GM23338 (cell line): ENCODE measurements around the gene TBATA.

Experiments used
- CREB1 ChIP-seq: fragments of 250-450 bp; sonication (Bioruptor Pico); IDR thresholded peaks from 2 replicates; pipeline ENCODE4 v1.5.0; 2020; ENCODE audit warnings: low read depth, mild to moderate bottlenecking, moderate library complexity
- CTCF ChIP-seq, 2 experiments: fragments of 200-600 bp in 1 of 2; sonication (generic) in 1 of 2; conservative IDR thresholded peaks; 2 replicates each; pipeline versions ENCODE4 v1.5.1 to v1.6.1; 2016 to 2017; ENCODE audit warnings: antibody characterized with exemption in 2 of 2, low read depth in 2 of 2, mild to moderate bottlenecking in 2 of 2, moderate library complexity in 1 of 2
- ETS1 ChIP-seq: IDR thresholded peaks from 2 replicates; pipeline ENCODE4 v1.6.1; 2016; ENCODE audit warnings: antibody characterized with exemption
- EZH2 ChIP-seq: fragments of 200-600 bp; sonication (generic); IDR thresholded peaks from one replicate; pipeline ENCODE4 v1.8.0; 2017; ENCODE audit warnings: antibody characterized with exemption, mild to moderate bottlenecking, low read depth; ENCODE audit not compliant: unreplicated experiment
- EZH2phosphoT487 ChIP-seq: fragments of 200-600 bp; sonication (generic); IDR thresholded peaks from one replicate; pipeline ENCODE4 v1.8.1; 2018; ENCODE audit warnings: antibody characterized with exemption; ENCODE audit not compliant: unreplicated experiment
- JUNB ChIP-seq: IDR thresholded peaks from one replicate; pipeline ENCODE4 v1.6.1; 2016; ENCODE audit warnings: antibody characterized with exemption; ENCODE audit not compliant: unreplicated experiment
- NANOG ChIP-seq: IDR thresholded peaks from 2 replicates; pipeline ENCODE4 v1.6.1; 2016; ENCODE audit warnings: antibody characterized with exemption, borderline replicate concordance
- POLR2AphosphoS5 ChIP-seq: IDR thresholded peaks from 2 replicates; pipeline ENCODE4 v1.6.1; 2016; ENCODE audit warnings: antibody characterized with exemption, low read depth
- STAT1 ChIP-seq: IDR thresholded peaks from one replicate; pipeline ENCODE4 v1.6.1; 2016; ENCODE audit warnings: antibody characterized with exemption; ENCODE audit not compliant: unreplicated experiment
- TF ChIP-seq, protein P1 (sequence below): IDR thresholded peaks from one replicate; pipeline ENCODE4 v1.6.1; 2018; ENCODE audit warnings: antibody characterized with exemption; ENCODE audit not compliant: unreplicated experiment

DNA sequence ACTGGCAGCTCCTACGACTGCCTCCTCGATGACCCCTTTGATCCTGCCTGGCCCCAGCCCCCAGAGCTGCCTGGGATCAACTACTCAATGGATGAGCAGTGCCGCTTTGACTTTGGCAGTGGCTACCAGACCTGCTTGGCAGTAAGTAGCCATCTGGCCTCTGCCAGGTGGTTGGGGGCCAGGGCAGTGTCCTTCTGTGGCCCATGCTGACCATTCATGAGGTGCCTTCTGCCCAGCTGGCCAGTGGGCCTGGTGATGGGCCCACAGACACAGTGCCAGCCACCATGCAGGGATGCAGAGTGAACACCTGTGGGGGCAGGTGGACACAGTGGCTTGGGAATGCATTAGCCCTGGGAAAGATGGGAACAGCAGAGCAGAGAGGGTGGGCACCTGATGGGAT lies 50.0 kb downstream of the TBATA start:
- TF ChIP-seq JUNB: no peak
- TF ChIP-seq CTCF (conservative IDR thresholded peaks at IDR 0.05; ENCODE audit: low read depth in 2 of 2): no peak
- TF ChIP-seq, protein P1, sequence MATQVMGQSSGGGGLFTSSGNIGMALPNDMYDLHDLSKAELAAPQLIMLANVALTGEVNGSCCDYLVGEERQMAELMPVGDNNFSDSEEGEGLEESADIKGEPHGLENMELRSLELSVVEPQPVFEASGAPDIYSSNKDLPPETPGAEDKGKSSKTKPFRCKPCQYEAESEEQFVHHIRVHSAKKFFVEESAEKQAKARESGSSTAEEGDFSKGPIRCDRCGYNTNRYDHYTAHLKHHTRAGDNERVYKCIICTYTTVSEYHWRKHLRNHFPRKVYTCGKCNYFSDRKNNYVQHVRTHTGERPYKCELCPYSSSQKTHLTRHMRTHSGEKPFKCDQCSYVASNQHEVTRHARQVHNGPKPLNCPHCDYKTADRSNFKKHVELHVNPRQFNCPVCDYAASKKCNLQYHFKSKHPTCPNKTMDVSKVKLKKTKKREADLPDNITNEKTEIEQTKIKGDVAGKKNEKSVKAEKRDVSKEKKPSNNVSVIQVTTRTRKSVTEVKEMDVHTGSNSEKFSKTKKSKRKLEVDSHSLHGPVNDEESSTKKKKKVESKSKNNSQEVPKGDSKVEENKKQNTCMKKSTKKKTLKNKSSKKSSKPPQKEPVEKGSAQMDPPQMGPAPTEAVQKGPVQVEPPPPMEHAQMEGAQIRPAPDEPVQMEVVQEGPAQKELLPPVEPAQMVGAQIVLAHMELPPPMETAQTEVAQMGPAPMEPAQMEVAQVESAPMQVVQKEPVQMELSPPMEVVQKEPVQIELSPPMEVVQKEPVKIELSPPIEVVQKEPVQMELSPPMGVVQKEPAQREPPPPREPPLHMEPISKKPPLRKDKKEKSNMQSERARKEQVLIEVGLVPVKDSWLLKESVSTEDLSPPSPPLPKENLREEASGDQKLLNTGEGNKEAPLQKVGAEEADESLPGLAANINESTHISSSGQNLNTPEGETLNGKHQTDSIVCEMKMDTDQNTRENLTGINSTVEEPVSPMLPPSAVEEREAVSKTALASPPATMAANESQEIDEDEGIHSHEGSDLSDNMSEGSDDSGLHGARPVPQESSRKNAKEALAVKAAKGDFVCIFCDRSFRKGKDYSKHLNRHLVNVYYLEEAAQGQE: no peak
- no peak for TF ChIP-seq POLR2AphosphoS5
- no peak for TF ChIP-seq CREB1 (CRISPR knock-in tag)
- TF ChIP-seq EZH2: no peak
- no peak for TF ChIP-seq EZH2phosphoT487
- TF ChIP-seq STAT1: no peak
- no peak for TF ChIP-seq ETS1
- no peak for TF ChIP-seq NANOG
